ENCODE results near the gene WFS1.
A peak's percentile ranks its signal among the peaks of the same experiment; 100 is the strongest.

WFS1 gene

GRCh38 chr4:6319530-6320150, 50.0 kb downstream of the WFS1 start:
- Histone ChIP-seq H3K9ac (ENCODE audit: low read length) (no peak overlapping the region), H3K9me3 (ENCODE audit: control insufficient read depth, insufficient read depth, low read depth, low read length) (peaks cover 3% of the 10 kb centered on the region), H3K36me3 (ENCODE audit: control insufficient read depth, insufficient read depth, low read length) (no peaks in the 10 kb centered on the region), H3K27ac (ENCODE audit: low read depth, low read length) (no peak overlapping the region), H3K4me3 (ENCODE audit: low read depth, low read length) (no peak overlapping the region), H3K4me1 (ENCODE audit: control insufficient read depth, insufficient read depth, low read length) (peaks cover 3% of the 10 kb centered on the region; the same call in 1 of the 2 replicates), H3K27me3 (ENCODE audit: control insufficient read depth, insufficient read depth, low read length) (no peaks in the 10 kb centered on the region)

- Histone ChIP-seq H3K27me3 (ENCODE audit: control insufficient read depth, insufficient read depth, low read length) (no peaks in the 10 kb centered on the region), H3K27ac (ENCODE audit: low read depth, low read length) (no peak overlapping the region), H3K9ac (ENCODE audit: low read length) (no peak overlapping the region), H3K9me3 (ENCODE audit: control insufficient read depth, insufficient read depth, low read depth, low read length) (peaks cover 3% of the 10 kb centered on the region), H3K4me3 (ENCODE audit: low read depth, low read length) (no peak overlapping the region), H3K36me3 (ENCODE audit: control insufficient read depth, insufficient read depth, low read length) (no peaks in the 10 kb centered on the region), H3K4me1 (ENCODE audit: control insufficient read depth, insufficient read depth, low read length) (peaks cover 14% of the 10 kb centered on the region)
Observed at GRCh38 chr4:6320663-6321062, 51.0 kb downstream of the WFS1 start.

GRCh38 chr4:6321361-6321760, 51.7 kb downstream of the WFS1 start:
- Histone ChIP-seq H3K27me3 (ENCODE audit: control insufficient read depth, insufficient read depth, low read length) (no peaks in the 10 kb centered on the region), H3K9ac (ENCODE audit: low read length) (no peak overlapping the region), H3K36me3 (ENCODE audit: control insufficient read depth, insufficient read depth, low read length) (no peaks in the 10 kb centered on the region), H3K4me1 (ENCODE audit: control insufficient read depth, insufficient read depth, low read length) (peaks cover 14% of the 10 kb centered on the region), H3K4me3 (ENCODE audit: low read depth, low read length) (no peak overlapping the region), H3K9me3 (ENCODE audit: control insufficient read depth, insufficient read depth, low read depth, low read length) (peaks cover 3% of the 10 kb centered on the region), H3K27ac (ENCODE audit: low read depth, low read length) (no peak overlapping the region)

GRCh38 chr4:6322067-6322760, 52.6 kb downstream of the WFS1 start:
- Histone ChIP-seq H3K27ac (ENCODE audit: low read depth, low read length) (no peak overlapping the region), H3K9ac (ENCODE audit: low read length) (no peak overlapping the region), H3K27me3 (ENCODE audit: control insufficient read depth, insufficient read depth, low read length) (no peaks in the 10 kb centered on the region), H3K9me3 (ENCODE audit: control insufficient read depth, insufficient read depth, low read depth, low read length) (peaks cover 3% of the 10 kb centered on the region), H3K4me3 (ENCODE audit: low read depth, low read length) (no peak overlapping the region), H3K4me1 (ENCODE audit: control insufficient read depth, insufficient read depth, low read length) (peaks cover 14% of the 10 kb centered on the region), H3K36me3 (ENCODE audit: control insufficient read depth, insufficient read depth, low read length) (no peaks in the 10 kb centered on the region)

GRCh38 chr4:6322761-6323566, 53.3 kb downstream of the WFS1 start:
- Histone ChIP-seq H3K27ac (ENCODE audit: low read depth, low read length) (no peak overlapping the region), H3K4me3 (ENCODE audit: low read depth, low read length) (no peak overlapping the region), H3K36me3 (ENCODE audit: control insufficient read depth, insufficient read depth, low read length) (no peaks in the 10 kb centered on the region), H3K9ac (ENCODE audit: low read length) (no peak overlapping the region), H3K9me3 (ENCODE audit: control insufficient read depth, insufficient read depth, low read depth, low read length) (peaks cover 3% of the 10 kb centered on the region), H3K27me3 (ENCODE audit: control insufficient read depth, insufficient read depth, low read length) (no peaks in the 10 kb centered on the region), H3K4me1 (ENCODE audit: control insufficient read depth, insufficient read depth, low read length) (peaks cover 14% of the 10 kb centered on the region)

GRCh38 chr4:6324461-6324998, 54.9 kb downstream of the WFS1 start:
- Histone ChIP-seq H3K4me1 (ENCODE audit: control insufficient read depth, insufficient read depth, low read length) (peaks cover 14% of the 10 kb centered on the region), H3K36me3 (ENCODE audit: control insufficient read depth, insufficient read depth, low read length) (no peaks in the 10 kb centered on the region), H3K9ac (ENCODE audit: low read length) (no peak overlapping the region), H3K4me3 (ENCODE audit: low read depth, low read length) (no peak overlapping the region), H3K9me3 (ENCODE audit: control insufficient read depth, insufficient read depth, low read depth, low read length) (peaks cover 3% of the 10 kb centered on the region), H3K27ac (ENCODE audit: low read depth, low read length) (no peak overlapping the region), H3K27me3 (ENCODE audit: control insufficient read depth, insufficient read depth, low read length) (no peaks in the 10 kb centered on the region; the same call in 1 of the 2 replicates)

GRCh38 chr4:6324999-6325787, 55.5 kb downstream of the WFS1 start:
- no peak overlapping the region for H3K27ac ChIP-seq (ENCODE audit: low read depth, low read length)
- H3K4me3 ChIP-seq (ENCODE audit: low read depth, low read length), result no peak overlapping the region
- no peaks in the 10 kb centered on the region; the same call in 1 of the 2 replicates for H3K27me3 ChIP-seq (ENCODE audit: control insufficient read depth, insufficient read depth, low read length)
- H3K36me3 ChIP-seq (ENCODE audit: control insufficient read depth, insufficient read depth, low read length), result no peaks in the 10 kb centered on the region
- H3K9me3 ChIP-seq (ENCODE audit: control insufficient read depth, insufficient read depth, low read depth, low read length), result peaks cover under 1% of the 10 kb centered on the region; the same call in 1 of the 2 replicates
- peak overlapping the region; percentile 5 for H3K9ac ChIP-seq (ENCODE audit: low read length)
- H3K4me1 ChIP-seq (ENCODE audit: control insufficient read depth, insufficient read depth, low read length), result peaks cover 14% of the 10 kb centered on the region

GRCh38 chr4:6325788-6326290, 56.2 kb downstream of the WFS1 start:
- Histone ChIP-seq H3K4me1 (ENCODE audit: control insufficient read depth, insufficient read depth, low read length) (peaks cover 14% of the 10 kb centered on the region), H3K4me3 (ENCODE audit: low read depth, low read length) (no peak overlapping the region), H3K27me3 (ENCODE audit: control insufficient read depth, insufficient read depth, low read length) (no peaks in the 10 kb centered on the region; the same call in 1 of the 2 replicates), H3K27ac (ENCODE audit: low read depth, low read length) (no peak overlapping the region), H3K9me3 (ENCODE audit: control insufficient read depth, insufficient read depth, low read depth, low read length) (no peaks in the 10 kb centered on the region), H3K9ac (ENCODE audit: low read length) (no peak overlapping the region), H3K36me3 (ENCODE audit: control insufficient read depth, insufficient read depth, low read length) (no peaks in the 10 kb centered on the region)

- Histone ChIP-seq H3K4me3 (ENCODE audit: low read depth, low read length) (no peak overlapping the region), H3K4me1 (ENCODE audit: control insufficient read depth, insufficient read depth, low read length) (peaks cover 14% of the 10 kb centered on the region), H3K27ac (ENCODE audit: low read depth, low read length) (no peak overlapping the region), H3K9ac (ENCODE audit: low read length) (no peak overlapping the region), H3K27me3 (ENCODE audit: control insufficient read depth, insufficient read depth, low read length) (no peaks in the 10 kb centered on the region; the same call in 1 of the 2 replicates), H3K9me3 (ENCODE audit: control insufficient read depth, insufficient read depth, low read depth, low read length) (0 out of 2 replicates have a peak, but pooled peaks cover 3% of the 10 kb centered on the region), H3K36me3 (ENCODE audit: control insufficient read depth, insufficient read depth, low read length) (no peaks in the 10 kb centered on the region)
Observed at GRCh38 chr4:6326312-6327060, 56.8 kb downstream of the WFS1 start.

Data from HUES6 (cell line).